Mesothelial cell of epicardium (in vitro differentiated cells): ENCODE results near the gene KPNB1. TPM values are rescaled to one million over a fixed set of nuclear protein-coding genes. Genes with fewer than 3 reads are reported as not detected.

ENCODE experiments used
- DNase-seq, 2 experiments: peaks; one replicate each; pipeline ENCODE4 v3.0.0; 2021; ENCODE audit warnings: low spot score in 2 of 2; ENCODE audit not compliant: unreplicated experiment in 2 of 2
- H3K27ac Mint-ChIP-seq: 2 replicates; pipeline ENCODE4 v1.8.0; 2021; ENCODE audit warnings: mixed read lengths
- H3K27me3 Mint-ChIP-seq: 2 replicates; pipeline ENCODE4 v1.8.0; 2021; ENCODE audit warnings: low read depth, mixed read lengths
- H3K36me3 Mint-ChIP-seq: 2 replicates; pipeline ENCODE4 v1.8.0; 2021; ENCODE audit warnings: mixed read lengths
- H3K4me1 Mint-ChIP-seq: 2 replicates; pipeline ENCODE4 v1.8.0; 2021; ENCODE audit warnings: mixed read lengths
- H3K4me3 Mint-ChIP-seq: 2 replicates; pipeline ENCODE4 v1.8.0; 2021; ENCODE audit warnings: mild to moderate bottlenecking, moderate library complexity, mixed read lengths
- H3K9me3 Mint-ChIP-seq: 2 replicates; pipeline ENCODE4 v1.8.0; 2021; ENCODE audit warnings: mixed read lengths
- CTCF ChIP-seq: fragments of 200-600 bp; sonication (generic); IDR thresholded peaks from one replicate; pipeline ENCODE4 v1.5.0; 2021; ENCODE audit warnings: antibody characterized with exemption; ENCODE audit not compliant: unreplicated experiment
- total RNA-seq: library from RNA; stranded (reverse); gene quantifications from 3 replicates; pipeline ENCODE4 v1.2.1, GENCODE V29; 2021

The KPNB1 gene
- total RNA-seq, 1 donor from 2014 or later, result 302 TPM

GRCh38 chr17:47733047-47733673 lies 83.4 kb downstream of the KPNB1 start, which contains the start of gene TBX21:
TSS of gene TBX21 (plus strand) at chr17:47733236. CDS start at chr17:47733455, 219 bp downstream.
- peak within 1 kb of the TSS; percentile 59 for H3K4me3 Mint-ChIP-seq
- TF ChIP-seq CTCF, result no peak
- H3K27me3 Mint-ChIP-seq, result peaks cover 90% of the 10 kb centered on the region
- peak in 1 of 2 experiments; percentile 63 for DNase-seq
- no peaks in the 10 kb centered on the region for H3K9me3 Mint-ChIP-seq
- no peaks in the 10 kb centered on the region for H3K36me3 Mint-ChIP-seq
- peaks cover 3% of the 10 kb centered on the region for H3K4me1 Mint-ChIP-seq
- no peak within 1 kb of the TSS for H3K27ac Mint-ChIP-seq

- Mint-ChIP-seq H3K27me3 (peaks cover 89% of the 10 kb centered on the region), H3K27ac (no peak overlapping the region), H3K9me3 (no peaks in the 10 kb centered on the region), H3K4me1 (peaks cover 3% of the 10 kb centered on the region), H3K4me3 (peak overlapping the region; percentile 52), H3K36me3 (no peaks in the 10 kb centered on the region)
- DNase-seq, result no peak
- no peak for TF ChIP-seq CTCF
Measured at GRCh38 chr17:47733674-47734410, 84.1 kb downstream of the KPNB1 start.

GRCh38 chr17:47735139-47735464 lies 85.4 kb downstream of the KPNB1 start:
- H3K27ac Mint-ChIP-seq, result no peak overlapping the region
- peaks cover 3% of the 10 kb centered on the region for H3K4me1 Mint-ChIP-seq
- H3K4me3 Mint-ChIP-seq, result no peak overlapping the region
- DNase-seq, result no peak
- peaks cover 81% of the 10 kb centered on the region for H3K27me3 Mint-ChIP-seq
- H3K36me3 Mint-ChIP-seq, result no peaks in the 10 kb centered on the region
- no peaks in the 10 kb centered on the region for H3K9me3 Mint-ChIP-seq
- no peak for TF ChIP-seq CTCF

Other genes with a start within 250 kb of the KPNB1 start
- gene NPEPPS, start 118.8 kb upstream of the KPNB1 start, total RNA-seq, result 190 to 201 TPM (median 201 TPM) in 3 replicates
- gene TBKBP1, start 44.2 kb downstream of the KPNB1 start, total RNA-seq, result 49.8 to 53.9 TPM (median 52.7 TPM) in 3 replicates
- not detected in 3 replicates for gene TBX21, start 83.3 kb downstream of the KPNB1 start, total RNA-seq
- gene OSBPL7, start 171.9 kb downstream of the KPNB1 start, total RNA-seq, result 21.7 to 25.1 TPM (median 22.0 TPM) in 3 replicates
- 41.0 to 46.5 TPM (median 45.6 TPM) in 3 replicates for gene MRPL10, start 181.6 kb downstream of the KPNB1 start, total RNA-seq
- gene LRRC46, start 181.8 kb downstream of the KPNB1 start, total RNA-seq, result 0.16 TPM in 1 of 3 replicates, not detected in the others
- 49.7 to 50.7 TPM (median 50.7 TPM) in 3 replicates for gene SCRN2, start 191.4 kb downstream of the KPNB1 start, total RNA-seq
- gene SP6, start 201.2 kb downstream of the KPNB1 start, total RNA-seq, result 15.9 to 17.6 TPM (median 16.0 TPM) in 3 replicates
- 17.0 to 18.0 TPM (median 17.0 TPM) in 3 replicates for gene SP2, start 246.3 kb downstream of the KPNB1 start, total RNA-seq